Osteoblast (primary cell): Measurements from ENCODE around the gene DIS3L2. TPM values are rescaled to one million over a fixed set of nuclear protein-coding genes. Genes with fewer than 3 reads are reported as not detected.
A peak's percentile ranks its signal among the peaks of the same experiment; 100 is the strongest.
"Not testable (repeated sequence)": the region's sequence is repeated elsewhere in the genome, so short reads cannot be mapped to it uniquely, and the experiment has no call there.

ENCODE experiments used
- DNase-seq: peaks from one replicate; pipeline ENCODE4 v3.0.0; 2011; ENCODE audit warnings: low spot score, mixed read lengths; ENCODE audit not compliant: insufficient read length; ENCODE audit errors: missing footprints
- H2AFZ ChIP-seq: 2 replicates; pipeline ENCODE4 v1.6.0; 2011; ENCODE audit warnings: mild to moderate bottlenecking, low read length
- H3K27ac ChIP-seq: 2 replicates; pipeline ENCODE4 v1.5.1; 2011; ENCODE audit warnings: mild to moderate bottlenecking, low read depth, low read length, moderate library complexity
- H3K27me3 ChIP-seq: 2 replicates; pipeline ENCODE4 v1.6.0; 2012; ENCODE audit warnings: mild to moderate bottlenecking, control low read depth, inconsistent platforms, low read length, moderate library complexity; ENCODE audit not compliant: insufficient read depth
- H3K36me3 ChIP-seq: 2 replicates; pipeline ENCODE4 v1.5.1; 2011; ENCODE audit warnings: mild to moderate bottlenecking, low read length, control low read depth, moderate library complexity; ENCODE audit not compliant: insufficient read depth
- H3K4me1 ChIP-seq: 2 replicates; pipeline ENCODE4 v1.5.1; 2011; ENCODE audit warnings: mild to moderate bottlenecking, low read length, control low read depth, moderate library complexity; ENCODE audit not compliant: insufficient read depth
- H3K4me2 ChIP-seq: 2 replicates; pipeline ENCODE4 v1.6.0; 2011; ENCODE audit warnings: mild to moderate bottlenecking, low read length; ENCODE audit not compliant: insufficient read depth
- H3K4me3 ChIP-seq: fragments of 200-600 bp; sonication (generic); 3 replicates; pipeline ENCODE4 v1.5.1; 2012; ENCODE audit warnings: mild to moderate bottlenecking, low read length, inconsistent platforms; ENCODE audit not compliant: insufficient read depth
- H3K79me2 ChIP-seq: 2 replicates; pipeline ENCODE4 v1.6.0; 2012; ENCODE audit warnings: mild to moderate bottlenecking, low read length, control low read depth, inconsistent platforms; ENCODE audit not compliant: insufficient read depth
- H3K9me3 ChIP-seq: 2 replicates; pipeline ENCODE4 v1.5.1; 2011; ENCODE audit warnings: low read depth, low read length, control low read depth
- H4K20me1 ChIP-seq: 2 replicates; pipeline ENCODE4 v1.6.0; 2012; ENCODE audit warnings: mild to moderate bottlenecking, low read length, control low read depth; ENCODE audit not compliant: insufficient read depth
- CTCF ChIP-seq: IDR thresholded peaks from 2 replicates; pipeline ENCODE4 v1.5.1; 2011; ENCODE audit warnings: mild to moderate bottlenecking, low read depth, low read length, moderate library complexity; ENCODE audit errors: extremely low read depth
- total RNA-seq: library from RNA; depleted of rRNA; stranded (reverse); fragments of >200 nt; gene quantifications from 2 replicates; pipeline ENCODE4 v1.2.3, GENCODE V29; 2012

The DIS3L2 gene
- total RNA-seq, 1 donor, result 28.2 TPM

- Histone ChIP-seq H3K27ac (no peak overlapping the region), H4K20me1 (no peaks in the 10 kb centered on the region), H3K9me3 (no peaks in the 10 kb centered on the region), H3K4me1 (no peaks in the 10 kb centered on the region), H3K79me2 (no peaks in the 10 kb centered on the region), H3K4me2 (no peak overlapping the region), H2AFZ (no peak overlapping the region), H3K36me3 (no peaks in the 10 kb centered on the region), H3K27me3 (no peaks in the 10 kb centered on the region), H3K4me3 (no peak overlapping the region)
- TF ChIP-seq CTCF, result no peak
- DNase-seq, result peak; percentile 89
Measured at GRCh38 chr2:232368311-232368731, 406.8 kb downstream of the DIS3L2 start.

DNA sequence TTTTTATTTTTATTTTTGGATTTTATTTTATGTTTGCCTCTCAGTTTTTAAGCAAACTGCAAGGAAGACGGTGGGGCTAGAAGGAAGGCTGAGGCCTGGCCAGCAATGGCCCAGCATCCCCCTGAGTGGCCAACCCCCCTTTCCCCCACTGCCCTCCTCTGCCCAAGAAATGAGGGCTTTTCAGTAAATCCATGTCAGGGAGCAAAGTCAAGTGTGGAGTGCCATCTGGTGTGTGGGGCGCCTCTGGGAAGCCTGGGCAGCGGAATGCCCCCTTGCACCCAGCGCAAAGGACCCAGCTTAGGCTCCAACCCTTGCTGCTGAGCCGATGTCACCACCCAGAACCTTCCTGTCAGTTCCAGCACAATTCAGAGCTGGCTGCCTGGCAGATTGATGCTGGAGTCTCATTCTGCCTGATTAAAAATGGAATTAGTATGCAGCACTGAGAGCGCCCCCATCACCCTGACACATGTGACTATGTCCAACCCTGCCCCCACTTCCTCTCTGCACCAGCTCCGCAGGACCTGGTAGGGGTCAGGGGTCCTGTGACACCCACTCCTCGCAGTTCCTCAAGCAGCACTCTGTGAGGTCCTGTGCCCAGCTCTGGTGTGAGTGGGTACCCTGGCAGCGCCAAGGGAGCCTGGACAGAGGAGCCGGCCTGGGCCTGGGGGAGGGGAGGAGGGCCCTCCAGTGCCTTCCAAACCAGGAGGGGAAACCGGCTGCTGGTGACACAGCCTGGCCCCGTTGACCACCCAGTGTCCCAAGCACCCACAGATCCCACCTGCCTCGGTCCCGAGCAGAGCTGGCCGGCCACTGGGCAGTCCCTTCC lies 407.8 kb downstream of the DIS3L2 start:
- no peaks in the 10 kb centered on the region for H3K9me3 ChIP-seq
- no peak overlapping the region for H2AFZ ChIP-seq
- no peak overlapping the region for H3K4me3 ChIP-seq
- no peaks in the 10 kb centered on the region for H3K36me3 ChIP-seq
- no peak for TF ChIP-seq CTCF
- H3K4me2 ChIP-seq, result no peak overlapping the region
- H3K27ac ChIP-seq, result no peak overlapping the region
- H4K20me1 ChIP-seq, result no peaks in the 10 kb centered on the region
- no peaks in the 10 kb centered on the region for H3K4me1 ChIP-seq
- DNase-seq, result no peak
- H3K79me2 ChIP-seq, result no peaks in the 10 kb centered on the region
- H3K27me3 ChIP-seq, result no peaks in the 10 kb centered on the region

- H4K20me1 ChIP-seq, H3K27ac ChIP-seq, H3K79me2 ChIP-seq, H3K4me1 ChIP-seq, H2AFZ ChIP-seq, H3K36me3 ChIP-seq, H3K27me3 ChIP-seq, DNase-seq, H3K4me3 ChIP-seq, H3K9me3 ChIP-seq, H3K4me2 ChIP-seq: not testable (repeated sequence)
Measured at GRCh38 chr2:232370007-232370406, 408.5 kb downstream of the DIS3L2 start.

GRCh38 chr2:232372231-232373208 lies 411.0 kb downstream of the DIS3L2 start:
- Histone ChIP-seq H3K27ac (no peak overlapping the region), H3K27me3 (peaks cover 6% of the 10 kb centered on the region), H2AFZ (no peak overlapping the region), H3K4me2 (no peak overlapping the region), H3K4me1 (no peaks in the 10 kb centered on the region), H3K79me2 (no peaks in the 10 kb centered on the region), H3K4me3 (no peak overlapping the region), H3K36me3 (no peaks in the 10 kb centered on the region), H4K20me1 (no peaks in the 10 kb centered on the region), H3K9me3 (no peaks in the 10 kb centered on the region)
- peak; percentile 90 for DNase-seq
- no peak for TF ChIP-seq CTCF
